Measurements from ENCODE around the gene CPT1B.
"Not testable (repeated sequence)": the region's sequence is repeated elsewhere in the genome, so short reads cannot be mapped to it uniquely, and the experiment has no call there.

The CPT1B gene

DNA sequence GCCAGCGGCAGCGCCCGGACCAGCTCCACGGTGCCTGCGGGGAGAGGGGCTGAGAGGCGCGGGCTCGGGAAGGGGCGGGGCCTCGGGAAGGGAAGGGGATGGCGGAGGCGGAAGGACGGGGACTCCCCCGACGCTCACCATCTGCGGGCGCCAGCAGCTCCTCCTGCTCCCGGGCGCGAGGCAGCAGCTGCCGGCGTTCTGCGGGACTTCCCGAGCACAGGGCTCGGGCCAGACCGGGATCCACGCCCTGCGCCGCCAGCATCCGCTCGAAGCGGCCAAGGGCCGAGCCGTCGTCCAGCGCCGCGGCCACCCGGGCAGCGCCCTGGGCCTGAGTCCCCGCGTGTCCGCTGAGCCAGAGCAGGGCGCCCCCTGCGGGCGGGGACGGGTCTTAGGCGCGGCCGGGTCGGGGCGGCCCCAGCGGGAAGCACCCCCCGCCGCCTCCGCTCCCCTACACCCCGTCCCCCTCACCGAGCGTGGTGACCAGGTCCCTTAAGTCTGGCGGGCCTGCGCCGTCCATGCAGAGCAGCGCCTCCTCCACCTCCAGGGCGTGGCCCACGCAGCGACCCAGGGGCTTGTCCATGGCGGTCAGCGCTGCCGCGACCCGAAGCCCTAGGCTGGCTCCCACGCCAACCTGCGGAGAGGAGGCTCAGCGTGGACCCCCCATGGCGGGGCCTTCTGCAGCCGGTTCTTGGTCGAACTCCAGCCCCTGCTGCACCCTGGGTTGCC is 52.0 kb downstream of the CPT1B start:
- peak; percentile 88 for DNase-seq

DNA sequence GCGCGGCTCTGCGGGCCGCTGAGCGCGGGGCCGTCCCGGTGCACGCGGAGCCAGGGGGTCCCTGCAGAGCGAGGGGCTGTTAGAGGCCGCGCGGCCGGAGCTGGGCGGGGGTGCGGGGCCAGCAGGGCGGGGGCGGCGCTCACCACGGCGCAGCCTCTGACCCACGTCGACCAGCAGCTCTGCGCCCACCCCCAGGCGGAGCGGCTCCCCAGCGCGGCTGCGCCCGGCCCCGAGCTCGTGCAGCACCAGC is 52.4 kb downstream of the CPT1B start:
- no peak for DNase-seq

DNA sequence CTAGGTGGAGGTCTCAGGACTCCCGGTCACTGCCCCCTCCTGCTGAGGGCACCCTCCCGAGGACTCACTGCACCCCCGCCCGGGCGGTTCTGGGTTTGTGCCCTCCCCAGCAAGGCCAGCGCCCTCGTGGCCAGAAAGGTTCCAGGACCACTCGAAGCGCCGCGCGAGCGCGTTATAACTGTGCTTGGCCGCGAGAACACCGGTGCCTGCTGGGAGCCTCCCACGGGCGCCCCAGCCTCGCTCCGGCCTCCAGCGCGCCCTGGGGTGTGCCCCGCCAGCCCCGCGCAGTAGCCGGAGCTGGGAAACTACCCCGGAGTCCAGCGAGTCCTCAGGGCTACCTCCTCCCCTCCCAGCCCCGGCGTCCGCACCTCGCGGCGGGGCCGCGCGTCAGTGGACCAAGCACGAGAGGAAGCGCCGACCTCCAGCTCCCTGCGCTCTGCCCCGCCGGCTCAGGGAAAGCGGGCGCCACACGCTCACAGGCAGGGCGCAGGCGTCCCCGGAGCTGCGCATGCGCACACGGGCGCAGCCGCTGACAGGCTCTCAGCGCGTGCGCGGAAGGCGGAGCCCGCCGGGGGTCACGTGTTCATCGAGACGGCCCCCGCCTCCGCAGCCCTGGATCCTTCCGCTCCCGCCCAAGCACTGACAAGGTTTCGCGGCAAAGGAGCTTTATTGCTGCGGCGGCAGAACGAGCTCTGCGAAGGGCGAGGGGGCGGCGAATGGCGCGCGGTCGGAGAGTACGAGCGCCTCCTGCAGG is 52.9 kb downstream of the CPT1B start, which contains the start of gene SCO2:
Gene SCO2, minus strand, starts transcription at position 495 of the 754 bp plus-strand sequence. CDS start 1,187 bp downstream, outside the sequence.
- peak; percentile 99 for DNase-seq

DNA sequence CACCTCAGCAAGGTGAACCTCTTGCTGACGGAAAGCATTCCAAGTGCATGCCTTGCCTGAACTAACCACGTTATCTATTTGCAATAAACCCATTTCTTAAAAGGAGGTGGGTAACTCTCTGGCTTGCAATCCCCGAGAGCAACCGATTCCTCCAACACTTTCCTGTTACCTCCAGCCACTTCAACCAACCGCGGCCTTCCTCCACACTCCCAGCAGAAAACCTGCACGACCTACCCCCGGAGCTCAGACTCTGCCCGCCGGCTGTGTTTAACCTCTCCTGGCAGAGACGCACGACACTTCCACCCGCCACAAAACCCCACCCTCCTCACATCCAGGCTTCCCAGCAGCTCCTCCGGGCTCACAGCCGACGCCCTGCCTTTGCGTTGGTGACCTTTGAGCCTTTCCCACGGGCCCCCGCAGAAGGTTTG is 53.5 kb downstream of the CPT1B start:
- DNase-seq = no peak

DNA sequence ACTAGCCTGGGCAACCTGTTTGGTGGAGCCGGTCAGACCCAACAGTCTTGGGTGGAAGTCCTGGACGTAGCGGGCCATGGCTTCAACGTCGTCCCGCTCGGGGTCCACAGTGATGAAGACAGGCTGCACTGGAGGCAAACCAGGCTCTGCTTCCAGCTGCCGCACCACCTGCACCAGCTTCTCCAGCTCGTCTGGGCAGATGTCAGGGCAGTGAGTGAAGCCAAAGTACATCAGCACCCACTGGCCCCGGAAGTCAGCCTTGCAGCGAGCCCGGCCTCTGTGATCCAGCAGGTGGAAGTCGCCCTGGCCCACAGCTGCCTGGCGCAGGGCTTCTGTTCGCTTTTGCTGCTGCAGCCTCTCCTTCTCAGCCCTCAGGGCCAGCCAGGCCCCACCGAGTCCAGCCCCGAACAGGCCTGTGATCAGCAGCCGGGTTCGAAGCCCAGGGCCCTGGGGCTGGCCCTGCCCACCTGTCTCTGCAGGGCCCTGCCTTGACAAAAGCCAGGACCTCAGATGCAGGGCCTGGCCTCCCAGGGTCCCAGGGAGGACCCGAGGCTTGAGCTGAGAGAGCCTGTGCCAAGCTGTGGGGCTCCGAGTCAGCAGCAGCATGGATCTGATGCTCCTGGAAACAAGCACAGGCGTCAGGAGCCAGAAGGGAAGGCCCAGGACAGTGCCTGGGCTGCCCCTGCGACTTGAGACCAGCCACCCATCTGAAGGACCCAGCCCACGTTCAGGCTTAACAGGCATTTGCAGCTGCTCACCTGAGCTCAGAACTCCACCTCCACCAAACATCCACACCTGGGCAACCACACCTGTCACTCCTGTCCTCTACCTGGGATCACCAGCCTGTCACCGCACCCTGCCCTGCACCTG is 54.2 kb downstream of the CPT1B start:
- no peak for DNase-seq

DNA sequence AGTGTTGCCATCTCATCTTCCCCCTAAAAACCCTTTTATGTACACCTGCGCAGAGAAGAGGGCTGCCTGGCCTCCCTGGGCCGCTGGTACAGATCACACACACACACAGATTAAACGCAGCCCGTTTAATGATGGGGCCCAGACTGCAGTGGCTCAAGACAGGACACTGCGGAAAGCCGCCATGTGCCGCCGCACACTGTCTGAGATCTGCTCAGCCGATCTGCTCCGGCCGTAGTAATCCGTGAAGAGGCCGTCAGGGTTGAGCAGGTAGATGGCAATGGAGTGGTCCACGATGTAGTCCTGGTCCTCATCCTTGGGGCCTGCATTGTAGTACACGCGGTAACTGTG is 54.8 kb downstream of the CPT1B start:
- no peak for DNase-seq

DNA sequence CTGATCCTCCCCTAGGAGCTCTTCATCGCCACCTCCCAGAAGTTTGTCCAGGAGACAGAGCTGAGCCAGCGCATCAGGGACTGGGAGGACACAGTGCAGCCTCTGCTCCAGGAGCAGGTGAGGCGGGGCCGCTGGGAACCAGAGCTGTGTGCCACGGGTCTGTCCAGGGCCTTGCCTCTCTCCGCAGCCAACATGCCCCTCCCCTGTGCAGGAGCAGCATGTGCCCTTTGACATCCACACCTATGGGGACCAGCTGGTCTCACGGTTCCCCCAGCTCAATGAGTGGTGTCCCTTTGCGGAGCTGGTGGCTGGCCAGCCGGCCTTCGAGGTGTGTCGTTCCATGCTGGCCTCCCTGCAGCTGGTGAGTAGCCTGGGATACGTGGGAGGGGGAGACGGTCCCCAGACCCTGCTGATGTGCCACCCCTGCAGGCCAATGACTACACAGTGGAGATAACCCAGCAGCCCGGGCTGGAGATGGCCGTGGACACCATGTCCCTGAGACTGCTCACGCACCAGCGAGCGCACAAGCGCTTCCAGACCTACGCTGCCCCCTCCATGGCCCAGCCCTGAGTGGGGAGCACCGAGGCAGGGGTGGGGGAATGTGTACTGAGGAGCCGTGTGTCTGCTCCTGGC is 55.3 kb downstream of the CPT1B start:
- DNase-seq = no peak

DNA sequence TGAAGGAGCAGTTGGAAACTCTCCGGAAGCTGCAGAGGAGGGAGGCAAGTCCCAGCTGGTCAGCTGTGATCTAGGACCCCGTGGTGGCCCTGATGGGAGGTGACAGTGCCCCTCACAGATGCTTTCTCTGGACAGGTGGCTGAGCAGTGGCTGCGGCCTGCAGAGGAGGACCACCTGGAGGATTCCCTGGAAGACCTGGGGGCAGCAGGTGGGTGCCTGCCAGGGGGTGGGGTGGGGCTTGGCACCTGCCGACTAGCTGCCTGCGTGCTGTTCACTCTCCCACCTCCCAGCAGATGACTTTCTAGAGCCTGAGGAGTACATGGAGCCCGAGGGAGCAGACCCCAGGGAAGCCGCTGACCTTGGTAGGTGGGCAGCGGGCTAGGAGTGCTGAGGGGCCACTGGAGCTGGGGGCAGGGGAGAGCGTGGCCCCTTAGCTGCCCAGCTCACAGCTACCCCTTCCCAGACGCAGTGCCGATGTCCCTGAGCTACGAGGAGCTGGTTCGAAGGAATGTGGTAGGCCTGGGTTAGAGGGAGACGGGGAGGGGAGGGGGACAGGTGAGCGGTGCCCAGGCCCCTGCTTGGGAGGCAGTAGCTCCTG is 55.9 kb downstream of the CPT1B start:
- DNase-seq = no peak

DNA sequence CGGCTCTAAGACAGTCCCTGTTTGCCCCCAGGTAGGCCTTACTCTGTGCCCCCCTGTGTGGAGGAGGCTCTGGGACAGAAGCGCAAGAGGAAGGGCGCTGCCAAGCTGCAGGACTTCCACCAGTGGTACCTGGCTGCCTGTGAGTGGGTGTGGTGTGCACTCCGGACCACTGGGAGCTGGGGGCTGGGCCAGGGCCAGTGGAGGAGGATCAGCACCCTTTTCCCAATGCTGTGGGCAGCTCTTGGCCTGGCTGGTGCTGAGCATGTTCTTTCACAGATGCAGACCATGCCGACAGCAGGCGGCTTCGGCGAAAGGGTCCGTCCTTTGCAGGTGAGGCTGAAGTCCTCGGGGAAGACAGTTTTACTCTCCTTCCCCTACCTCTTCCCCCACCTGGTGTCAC is 56.5 kb downstream of the CPT1B start:
- DNase-seq = no peak

DNA sequence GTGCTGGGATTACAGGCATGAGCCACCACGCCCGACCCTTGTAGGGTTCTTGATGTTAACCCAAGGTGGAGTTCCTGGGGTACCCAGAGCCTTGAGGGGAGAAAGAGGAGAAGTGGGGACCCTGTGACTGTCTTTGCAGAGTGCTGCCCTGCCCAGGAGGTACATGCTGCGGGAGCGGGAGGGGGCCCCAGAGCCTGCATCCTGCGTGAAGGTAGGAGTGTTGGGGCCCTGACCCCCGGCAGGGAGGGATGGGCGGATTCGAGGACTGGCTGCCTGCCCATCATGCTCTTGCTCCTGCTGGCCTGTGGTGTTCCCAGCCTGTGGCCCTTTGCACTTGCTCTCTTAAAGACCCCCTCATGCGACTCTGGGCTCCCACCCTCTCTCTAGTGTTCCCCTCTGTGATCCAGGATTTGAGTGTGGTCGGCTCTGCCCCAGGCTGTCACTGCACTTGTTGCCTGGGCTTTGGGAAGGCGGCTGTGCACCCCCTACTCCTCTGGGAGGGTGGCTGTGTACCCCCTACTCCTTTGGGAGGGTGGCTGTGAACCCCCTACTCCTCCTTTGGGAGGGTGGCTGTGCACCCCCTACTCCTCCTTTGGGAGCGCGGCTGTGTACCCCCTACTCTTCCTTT is 57.3 kb downstream of the CPT1B start:
- DNase-seq = no peak

DNA sequence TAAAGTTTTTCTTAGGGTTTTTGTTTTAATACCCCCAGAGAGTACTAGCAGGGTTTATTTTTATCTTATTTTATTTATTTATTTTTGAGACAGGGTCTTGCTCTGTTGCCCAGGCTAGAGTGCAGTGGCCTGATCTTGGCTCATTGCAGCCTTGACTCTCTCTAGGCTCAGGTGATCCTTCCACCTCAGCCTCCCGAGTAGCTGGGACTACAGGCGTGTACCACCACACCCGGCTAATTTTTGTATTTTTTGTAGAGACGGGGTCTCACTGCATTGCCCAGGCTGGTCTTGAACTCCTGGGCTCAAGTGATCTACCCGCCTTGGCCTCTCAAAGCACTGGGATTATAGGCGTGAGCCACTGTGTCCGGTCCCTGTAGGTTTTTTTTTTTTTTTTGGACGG is 58.0 kb downstream of the CPT1B start:
- DNase-seq = not testable (repeated sequence)

DNA sequence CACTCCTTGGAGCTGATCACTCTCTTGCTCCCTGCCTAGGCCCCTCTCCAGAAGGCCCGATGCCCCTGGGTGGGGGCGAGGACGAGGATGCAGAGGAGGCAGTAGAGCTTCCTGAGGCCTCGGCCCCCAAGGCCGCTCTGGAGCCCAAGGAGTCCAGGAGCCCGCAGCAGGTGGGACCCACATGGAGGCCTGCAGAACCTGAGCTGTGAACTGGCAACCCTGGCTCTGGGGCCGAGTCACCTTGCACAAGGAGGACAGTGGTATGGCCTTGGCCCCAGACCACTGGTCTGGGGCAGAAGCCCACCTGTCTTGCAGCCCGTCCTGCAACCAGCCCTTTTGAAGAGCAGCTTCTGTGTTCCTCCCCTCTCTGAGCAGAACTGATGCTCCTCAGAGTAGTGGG is 59.1 kb downstream of the CPT1B start:
- no peak for DNase-seq

Data from stimulated activated CD4-positive, alpha-beta T cell treated with anti-CD3 and anti-CD28 coated beads, Interleukin-4, amount 100 ng/mL, for 1 hour (primary cell).